ENCODE results near the gene MRAS.

- no peak for TF ChIP-seq CTCF (IDR thresholded peaks at IDR 0.05; ENCODE audit: low read depth, low read length, poor library complexity, severe bottlenecking)
- TF ChIP-seq EZH2phosphoT487 (IDR thresholded peaks at IDR 0.05; ENCODE audit: borderline replicate concordance, low read length): no peak
These were observed 39.6 kb upstream of the MRAS start for GRCh38 chr3:138308783-138309182.
